ENCODE measurements around the gene PTGDR2.

PTGDR2 gene

GRCh38 chr11:60834742-60835533 lies 20.8 kb downstream of the PTGDR2 start:
- no peak overlapping the region for H3K4me3 ChIP-seq (ENCODE audit: low read depth, low read length)
- DNase-seq (ENCODE audit: low read depth): no peak
- TF ChIP-seq, protein P1, sequence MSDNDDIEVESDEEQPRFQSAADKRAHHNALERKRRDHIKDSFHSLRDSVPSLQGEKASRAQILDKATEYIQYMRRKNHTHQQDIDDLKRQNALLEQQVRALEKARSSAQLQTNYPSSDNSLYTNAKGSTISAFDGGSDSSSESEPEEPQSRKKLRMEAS (IDR thresholded peaks at IDR 0.05; ENCODE audit: low read depth, low read length): no peak
- TF ChIP-seq MYC (IDR thresholded peaks at IDR 0.05; ENCODE audit: low read depth, low read length) (no peak), POLR2A (IDR thresholded peaks at IDR 0.05; ENCODE audit: extremely low read depth, insufficient read length) (no peak)
- TF ChIP-seq, protein P2, sequence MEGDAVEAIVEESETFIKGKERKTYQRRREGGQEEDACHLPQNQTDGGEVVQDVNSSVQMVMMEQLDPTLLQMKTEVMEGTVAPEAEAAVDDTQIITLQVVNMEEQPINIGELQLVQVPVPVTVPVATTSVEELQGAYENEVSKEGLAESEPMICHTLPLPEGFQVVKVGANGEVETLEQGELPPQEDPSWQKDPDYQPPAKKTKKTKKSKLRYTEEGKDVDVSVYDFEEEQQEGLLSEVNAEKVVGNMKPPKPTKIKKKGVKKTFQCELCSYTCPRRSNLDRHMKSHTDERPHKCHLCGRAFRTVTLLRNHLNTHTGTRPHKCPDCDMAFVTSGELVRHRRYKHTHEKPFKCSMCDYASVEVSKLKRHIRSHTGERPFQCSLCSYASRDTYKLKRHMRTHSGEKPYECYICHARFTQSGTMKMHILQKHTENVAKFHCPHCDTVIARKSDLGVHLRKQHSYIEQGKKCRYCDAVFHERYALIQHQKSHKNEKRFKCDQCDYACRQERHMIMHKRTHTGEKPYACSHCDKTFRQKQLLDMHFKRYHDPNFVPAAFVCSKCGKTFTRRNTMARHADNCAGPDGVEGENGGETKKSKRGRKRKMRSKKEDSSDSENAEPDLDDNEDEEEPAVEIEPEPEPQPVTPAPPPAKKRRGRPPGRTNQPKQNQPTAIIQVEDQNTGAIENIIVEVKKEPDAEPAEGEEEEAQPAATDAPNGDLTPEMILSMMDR (IDR thresholded peaks at IDR 0.05; ENCODE audit: low read depth, low read length): no peak

- H3K4me3 ChIP-seq (ENCODE audit: low read depth, low read length): no peak overlapping the region
- no peak for DNase-seq (ENCODE audit: low read depth)
- TF ChIP-seq MYC (IDR thresholded peaks at IDR 0.05; ENCODE audit: low read depth, low read length) (no peak), POLR2A (IDR thresholded peaks at IDR 0.05; ENCODE audit: extremely low read depth, insufficient read length) (no peak)
- TF ChIP-seq, protein P1 (IDR thresholded peaks at IDR 0.05; ENCODE audit: low read depth, low read length): no peak
- TF ChIP-seq, protein P2 (IDR thresholded peaks at IDR 0.05; ENCODE audit: low read depth, low read length): no peak
Observed at GRCh38 chr11:60831501-60832079, 24.2 kb downstream of the PTGDR2 start.

DNA sequence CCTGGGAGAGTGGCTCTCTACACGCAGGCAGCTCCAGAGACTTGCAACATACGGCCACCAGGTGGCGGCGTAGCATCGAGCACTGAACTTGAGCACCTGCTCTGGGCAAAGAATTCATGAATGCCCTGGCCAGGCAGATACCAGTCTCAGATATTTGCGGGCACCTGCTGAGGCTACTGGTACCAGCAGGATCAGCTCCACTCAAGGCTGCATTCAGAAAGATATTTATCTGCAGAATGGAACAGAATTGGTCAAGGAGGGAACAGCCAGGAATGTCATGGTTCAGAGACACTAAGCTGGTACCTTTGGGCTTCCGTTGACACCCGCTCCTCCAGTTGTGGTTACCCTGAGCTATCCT lies 24.6 kb downstream of the PTGDR2 start:
- TF ChIP-seq, protein P1 (IDR thresholded peaks at IDR 0.05; ENCODE audit: low read depth, low read length): peak; percentile 88
- TF ChIP-seq POLR2A (IDR thresholded peaks at IDR 0.05; ENCODE audit: extremely low read depth, insufficient read length) (no peak), MYC (IDR thresholded peaks at IDR 0.05; ENCODE audit: low read depth, low read length) (peak; percentile 80)
- TF ChIP-seq, protein P2 (IDR thresholded peaks at IDR 0.05; ENCODE audit: low read depth, low read length): peak; percentile 96
- DNase-seq (ENCODE audit: low read depth): peak; percentile 83
- H3K4me3 ChIP-seq (ENCODE audit: low read depth, low read length): no peak overlapping the region

DNA sequence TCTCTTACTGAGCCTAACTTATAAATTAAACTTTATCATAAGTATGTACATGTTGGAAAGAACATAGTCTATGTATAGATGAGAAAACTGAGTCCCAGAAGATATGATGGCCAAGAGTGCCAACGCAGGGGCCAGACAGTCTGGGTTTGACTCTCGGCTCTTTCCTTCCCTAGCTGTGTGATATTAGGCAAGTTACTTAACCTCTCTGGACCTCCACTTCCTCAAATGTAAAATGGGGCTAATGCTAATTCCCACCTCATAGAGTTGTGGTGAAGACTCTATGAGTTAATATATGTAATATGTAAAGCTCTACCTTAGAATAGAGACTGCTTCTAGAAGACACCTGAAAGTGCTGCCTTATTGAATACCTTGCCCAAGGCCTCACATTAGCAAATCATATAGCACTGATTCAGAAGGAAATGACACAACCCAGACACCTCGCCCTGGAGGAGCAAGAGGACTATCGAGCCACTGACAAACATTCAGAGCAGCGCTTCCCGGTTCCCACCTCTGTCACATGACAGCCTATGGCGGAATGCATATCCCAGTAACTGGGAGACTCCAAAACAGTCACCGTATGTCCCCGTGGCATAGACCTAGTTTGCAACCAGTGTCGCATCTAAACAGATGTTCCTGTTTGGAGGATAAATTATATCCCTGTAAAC lies 25.1 kb downstream of the PTGDR2 start:
- DNase-seq (ENCODE audit: low read depth): no peak
- TF ChIP-seq, protein P2 (IDR thresholded peaks at IDR 0.05; ENCODE audit: low read depth, low read length): no peak
- TF ChIP-seq, protein P1 (IDR thresholded peaks at IDR 0.05; ENCODE audit: low read depth, low read length): no peak
- no peak for TF ChIP-seq POLR2A (IDR thresholded peaks at IDR 0.05; ENCODE audit: extremely low read depth, insufficient read length)
- TF ChIP-seq MYC (IDR thresholded peaks at IDR 0.05; ENCODE audit: low read depth, low read length): no peak

DNA sequence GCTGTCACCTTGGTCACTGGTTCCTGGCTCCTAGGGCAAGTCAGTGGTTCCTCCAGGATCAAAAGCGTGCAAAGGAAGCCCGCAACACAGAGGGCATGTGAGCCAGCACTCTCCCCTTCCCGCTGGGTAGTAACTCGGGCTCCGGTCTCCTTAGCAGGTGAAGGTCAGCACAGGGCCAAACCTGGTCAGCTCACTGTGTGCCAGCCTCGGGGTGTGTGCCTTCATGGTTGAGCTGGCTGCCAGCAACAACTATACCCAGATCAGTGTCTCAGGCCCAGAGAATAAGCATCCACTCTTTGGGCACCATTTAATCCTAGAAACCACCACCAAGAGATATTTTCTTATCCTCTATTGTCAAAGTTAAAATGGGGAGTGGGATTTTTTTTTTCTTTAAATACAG lies 30.0 kb downstream of the PTGDR2 start:
- no peak for DNase-seq (ENCODE audit: low read depth)
- H3K4me3 ChIP-seq (ENCODE audit: low read depth, low read length): no peak overlapping the region
- TF ChIP-seq POLR2A (IDR thresholded peaks at IDR 0.05; ENCODE audit: extremely low read depth, insufficient read length) (no peak), MYC (IDR thresholded peaks at IDR 0.05; ENCODE audit: low read depth, low read length) (no peak)
- TF ChIP-seq, protein P1 (IDR thresholded peaks at IDR 0.05; ENCODE audit: low read depth, low read length): no peak
- TF ChIP-seq, protein P2 (IDR thresholded peaks at IDR 0.05; ENCODE audit: low read depth, low read length): no peak

More for the DNA sequence above, 25.1 kb downstream of the PTGDR2 start:
- no peak overlapping the region for H3K4me3 ChIP-seq (ENCODE audit: low read depth, low read length)

Measured in NB4 (cell line).